Measurements from ENCODE around the gene OR2B3. TPM values are rescaled to one million over a fixed set of nuclear protein-coding genes. Genes with fewer than 3 reads are reported as not detected.

The OR2B3 gene, protein sequence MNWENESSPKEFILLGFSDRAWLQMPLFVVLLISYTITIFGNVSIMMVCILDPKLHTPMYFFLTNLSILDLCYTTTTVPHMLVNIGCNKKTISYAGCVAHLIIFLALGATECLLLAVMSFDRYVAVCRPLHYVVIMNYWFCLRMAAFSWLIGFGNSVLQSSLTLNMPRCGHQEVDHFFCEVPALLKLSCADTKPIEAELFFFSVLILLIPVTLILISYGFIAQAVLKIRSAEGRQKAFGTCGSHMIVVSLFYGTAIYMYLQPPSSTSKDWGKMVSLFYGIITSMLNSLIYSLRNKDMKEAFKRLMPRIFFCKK
- total RNA-seq = not detected in 2 replicates

DNA sequence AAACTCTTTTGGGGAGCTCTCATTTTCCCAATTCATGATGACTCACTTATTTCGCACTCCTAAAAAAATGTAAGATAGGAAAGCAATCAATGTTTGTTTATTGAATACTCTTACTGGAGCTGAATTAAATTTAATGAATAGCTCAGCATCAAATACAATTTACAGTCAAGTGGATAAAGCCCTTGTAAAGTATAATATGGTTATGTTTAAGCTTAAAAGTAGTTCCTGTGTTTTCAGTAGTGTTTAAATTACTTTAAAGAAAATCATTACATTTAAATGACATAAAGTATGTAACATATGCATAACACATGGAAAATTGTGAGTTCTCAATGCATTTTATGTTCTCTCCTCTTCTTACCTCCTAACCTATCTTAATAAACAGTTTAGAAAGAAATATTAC lies at the start of gene OR2B3:
OR2B3 (minus strand) TSS at position 101 of the 400 bp plus-strand sequence; CDS start at position 36, 65 bp downstream.

DNA sequence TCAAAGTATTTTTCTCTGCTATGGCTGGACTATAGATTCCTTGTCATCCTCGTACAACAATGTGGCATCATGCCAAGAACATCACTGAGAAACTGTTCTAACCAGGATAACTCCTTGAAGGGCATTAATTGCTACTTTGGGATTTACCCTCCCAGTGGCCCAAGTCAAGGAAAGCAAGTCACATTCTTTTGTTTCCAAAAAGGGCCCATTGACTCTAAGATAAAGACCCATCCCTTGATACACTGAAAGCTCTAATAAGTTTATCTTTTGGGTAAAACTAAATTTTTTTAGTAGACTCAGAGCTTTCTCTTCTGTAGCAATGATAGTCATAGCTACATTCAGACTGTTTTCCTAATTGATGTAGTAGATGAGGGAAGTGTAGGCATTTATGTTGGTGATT lies 20.6 kb upstream of the OR2B3 start, which contains the start of gene OR2J3:
OR2J3 (plus strand) TSS at position 301 of the 400 bp plus-strand sequence. CDS start 3,833 bp downstream, outside the sequence.

DNA sequence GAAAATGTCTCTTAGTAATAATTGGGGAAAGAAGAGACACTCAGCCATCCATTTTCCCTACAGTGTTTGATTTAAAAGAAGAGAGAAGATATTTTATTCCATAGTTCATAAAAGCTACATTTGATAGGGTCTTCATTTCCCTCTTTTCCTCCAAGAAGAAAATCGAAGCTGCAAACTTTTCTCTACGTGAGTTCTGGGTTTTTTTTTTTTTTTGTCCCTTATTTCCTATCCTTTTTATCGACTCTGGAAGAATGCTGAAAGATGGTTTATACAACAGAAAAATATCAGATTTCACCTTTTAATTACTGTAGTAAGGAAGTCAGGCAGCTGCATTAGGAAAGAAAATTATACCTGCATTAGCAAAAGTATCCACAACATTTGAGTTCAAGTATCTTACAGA lies 12.1 kb upstream of the OR2B3 start, which contains the start of gene OR2J1:
OR2J1 (plus strand) TSS at position 301 of the 400 bp plus-strand sequence. CDS start 1,453 bp downstream, outside the sequence.

DNA sequence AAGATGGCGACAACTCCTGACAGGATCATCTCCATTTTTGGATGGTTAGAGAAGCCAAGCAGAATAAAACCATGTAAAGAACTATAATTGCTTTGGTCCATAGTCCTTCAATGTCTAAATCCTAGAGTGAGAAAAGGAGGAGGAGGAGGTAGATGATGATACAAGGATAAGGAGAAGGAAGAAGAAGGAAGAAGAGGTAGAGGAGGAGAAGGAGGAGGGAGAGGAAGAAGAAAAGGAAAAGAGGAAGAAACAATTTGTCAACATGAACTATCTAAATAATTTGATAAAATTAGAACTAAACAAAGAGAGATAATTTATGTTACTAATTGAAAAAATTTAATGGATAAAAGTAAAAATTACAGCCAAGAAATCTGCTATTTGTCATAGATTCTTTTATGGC lies 42.0 kb downstream of the OR2B3 start, which contains the start of gene OR2W1:
OR2W1 (minus strand) TSS at position 101 of the 400 bp plus-strand sequence; CDS start at position 101, 0 bp downstream.

Other genes starting within 250 kb of the OR2B3 start
- 52.8 and 61.6 TPM in 2 replicates for gene TRIM27, start 163.3 kb downstream of the OR2B3 start, total RNA-seq
- 1.6 and 2.4 TPM in 2 replicates for gene ZNF311, start 82.0 kb downstream of the OR2B3 start, total RNA-seq
- not detected in 2 replicates for gene OR2W1, start 42.1 kb downstream of the OR2B3 start, total RNA-seq
- gene OR2J1, start 12.2 kb upstream of the OR2B3 start, total RNA-seq = not detected in 2 replicates
- gene OR2J3, start 20.7 kb upstream of the OR2B3 start, total RNA-seq = not detected in 2 replicates
- not detected in 2 replicates for gene OR2J2, start 83.6 kb upstream of the OR2B3 start, total RNA-seq
- not detected in 2 replicates for gene OR14J1, start 214.4 kb upstream of the OR2B3 start, total RNA-seq

Data from placental epithelial cell (primary cell).